Gastroesophageal sphincter (tissue), 3 donors: ENCODE results near the gene INO80.

Experiments used
- POLR2AphosphoS5 ChIP-seq: sonication (generic); formaldehyde crosslinking; IDR thresholded peaks from one replicate; pipeline ENCODE4 v1.6.1; 2017; ENCODE audit warnings: antibody characterized with exemption
- TF ChIP-seq, protein P1 (sequence below), 4 experiments: fragments of 200-600 bp in 2 of 4; fragments of 450-650 bp in 2 of 4; sonication (generic) in 1 of 4; IDR thresholded peaks; one replicate each; pipeline ENCODE4 v1.5.1; 2017 to 2019; ENCODE audit warnings: antibody characterized with exemption in 4 of 4, mild to moderate bottlenecking in 2 of 4, moderate library complexity in 2 of 4

DNA sequence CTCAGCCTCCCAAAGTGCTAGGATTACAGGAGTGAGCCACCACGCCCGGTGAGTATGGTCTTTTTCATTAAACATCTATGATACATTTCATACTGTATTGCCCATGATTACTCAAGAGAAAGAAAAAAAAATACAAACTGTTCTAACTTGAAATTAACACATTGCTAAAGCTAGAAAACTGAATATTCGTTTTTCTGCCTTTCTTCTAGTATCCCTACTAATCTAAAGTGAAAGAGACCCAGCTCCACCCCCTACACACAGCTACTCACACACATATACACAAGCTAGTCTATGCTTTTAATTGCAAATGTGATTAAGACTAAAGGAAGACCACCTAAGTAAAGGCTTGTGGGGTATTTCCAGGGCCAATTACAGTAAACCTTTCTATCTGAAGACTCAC lies 43.1 kb downstream of the INO80 start:
- TF ChIP-seq, protein P1, sequence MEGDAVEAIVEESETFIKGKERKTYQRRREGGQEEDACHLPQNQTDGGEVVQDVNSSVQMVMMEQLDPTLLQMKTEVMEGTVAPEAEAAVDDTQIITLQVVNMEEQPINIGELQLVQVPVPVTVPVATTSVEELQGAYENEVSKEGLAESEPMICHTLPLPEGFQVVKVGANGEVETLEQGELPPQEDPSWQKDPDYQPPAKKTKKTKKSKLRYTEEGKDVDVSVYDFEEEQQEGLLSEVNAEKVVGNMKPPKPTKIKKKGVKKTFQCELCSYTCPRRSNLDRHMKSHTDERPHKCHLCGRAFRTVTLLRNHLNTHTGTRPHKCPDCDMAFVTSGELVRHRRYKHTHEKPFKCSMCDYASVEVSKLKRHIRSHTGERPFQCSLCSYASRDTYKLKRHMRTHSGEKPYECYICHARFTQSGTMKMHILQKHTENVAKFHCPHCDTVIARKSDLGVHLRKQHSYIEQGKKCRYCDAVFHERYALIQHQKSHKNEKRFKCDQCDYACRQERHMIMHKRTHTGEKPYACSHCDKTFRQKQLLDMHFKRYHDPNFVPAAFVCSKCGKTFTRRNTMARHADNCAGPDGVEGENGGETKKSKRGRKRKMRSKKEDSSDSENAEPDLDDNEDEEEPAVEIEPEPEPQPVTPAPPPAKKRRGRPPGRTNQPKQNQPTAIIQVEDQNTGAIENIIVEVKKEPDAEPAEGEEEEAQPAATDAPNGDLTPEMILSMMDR (IDR thresholded peaks at IDR 0.05) = no peak
- TF ChIP-seq POLR2AphosphoS5 = no peak
